IMR-90 (cell line): ENCODE measurements around the gene RAB6C. TPM values are rescaled to one million over a fixed set of nuclear protein-coding genes. Genes with fewer than 3 reads are reported as not detected.
"Not testable (repeated sequence)": the region's sequence is repeated elsewhere in the genome, so short reads cannot be mapped to it uniquely, and the experiment has no call there.

Experiments used
- ATAC-seq: fragments of 200-7000 bp; cut with Tn5 transposase; 2 replicates; pipeline ENCODE4 v1.9.1; 2020; ENCODE audit warnings: low read depth, mild to moderate bottlenecking, moderate library complexity
- BruUV-seq: library from RNA; stranded (reverse); fragments of 400-500 nt; replicated peaks from 2 replicates; lab custom pipeline; 2021; lab: Mats Ljungman, UMichigan
- CTCF ChIA-PET: fragments of 300-600 bp; formaldehyde crosslinking; extraction: SDS; loops from one replicate; lab custom pipeline; 2021; ENCODE audit warnings: antibody characterized with exemption; lab: Yijun Ruan, JAX
- POLR2A ChIA-PET: fragments of 300-600 bp; sonication (Branson Sonifier 250); formaldehyde crosslinking; loops from one replicate; lab custom pipeline; 2022; ENCODE audit warnings: antibody characterized with exemption; ENCODE audit not compliant: unreplicated experiment; lab: Charles Lee
- DNase-seq: peaks from one replicate; pipeline ENCODE4 v3.0.0; 2013
- H2AFZ ChIP-seq: replicated peaks from 2 replicates; pipeline ENCODE3; 2013; ENCODE audit warnings: low read length, mild to moderate bottlenecking; ENCODE audit not compliant: poor library complexity
- H2AK5ac ChIP-seq: 2 replicates; pipeline ENCODE4 v1.6.1; 2013; ENCODE audit warnings: low read depth, low read length, inconsistent platforms
- H2AK9ac ChIP-seq: replicated peaks from 2 replicates; pipeline ENCODE3; 2013; ENCODE audit warnings: mild to moderate bottlenecking, low read depth, low read length, moderate library complexity; ENCODE audit not compliant: poor library complexity
- H2BK120ac ChIP-seq: 2 replicates; pipeline ENCODE4 v1.6.1; 2013; ENCODE audit warnings: low read depth, low read length, inconsistent platforms
- H2BK15ac ChIP-seq: 3 replicates; pipeline ENCODE4 v1.6.1; 2013; ENCODE audit warnings: low read depth, low read length, inconsistent platforms
- H2BK20ac ChIP-seq: 2 replicates; pipeline ENCODE4 v1.6.1; 2013; ENCODE audit warnings: low read depth, mild to moderate bottlenecking, inconsistent platforms, low read length, moderate library complexity
- H2BK5ac ChIP-seq: 2 replicates; pipeline ENCODE4 v1.6.1; 2013; ENCODE audit warnings: mild to moderate bottlenecking, low read depth, low read length, inconsistent platforms; ENCODE audit not compliant: poor library complexity, severe bottlenecking
- H3K14ac ChIP-seq: replicated peaks from 2 replicates; pipeline ENCODE4 v1.6.1; 2013; ENCODE audit warnings: low read depth, low read length, inconsistent platforms
- H3K18ac ChIP-seq: 2 replicates; pipeline ENCODE4 v1.6.1; 2013; ENCODE audit warnings: low read depth, low read length, control low read depth
- H3K23ac ChIP-seq: 2 replicates; pipeline ENCODE4 v1.6.1; 2013; ENCODE audit warnings: low read depth, low read length, inconsistent platforms
- H3K27ac ChIP-seq: 2 replicates; pipeline ENCODE4 v1.5.1; 2013; ENCODE audit warnings: mild to moderate bottlenecking, control low read depth, low read length; ENCODE audit not compliant: insufficient read depth
- H3K27me3 ChIP-seq: 2 replicates; pipeline ENCODE4 v1.6.1; 2013; ENCODE audit warnings: low read length; ENCODE audit not compliant: control insufficient read depth, insufficient read depth
- H3K36me3 ChIP-seq: 2 replicates; pipeline ENCODE4 v1.6.1; 2013; ENCODE audit warnings: low read length, mixed read lengths; ENCODE audit not compliant: control insufficient read depth, insufficient read depth
- H3K4ac ChIP-seq: 2 replicates; pipeline ENCODE4 v1.6.1; 2013; ENCODE audit warnings: low read depth, low read length, inconsistent platforms
- H3K4me1 ChIP-seq: 2 replicates; pipeline ENCODE4 v1.6.1; 2013; ENCODE audit warnings: low read length, mixed read lengths; ENCODE audit not compliant: control insufficient read depth, insufficient read depth
- H3K4me2 ChIP-seq: 2 replicates; pipeline ENCODE4 v1.6.1; 2013; ENCODE audit warnings: low read depth, mild to moderate bottlenecking, control low read depth, low read length, moderate library complexity
- H3K4me3 ChIP-seq: 2 replicates; pipeline ENCODE4 v1.5.1; 2013; ENCODE audit warnings: low read depth, mild to moderate bottlenecking, control low read depth, low read length, moderate library complexity; ENCODE audit not compliant: insufficient read depth
- H3K56ac ChIP-seq: 2 replicates; pipeline ENCODE4 v1.6.1; 2013; ENCODE audit warnings: low read length, inconsistent platforms; ENCODE audit not compliant: insufficient read depth; ENCODE audit errors: extremely low read depth
- H3K79me1 ChIP-seq, 2 experiments: 2 replicates each; pipeline ENCODE4 v1.6.1; 2013; ENCODE audit warnings: low read length in 2 of 2, inconsistent platforms in 1 of 2, low read depth in 1 of 2
- H3K9ac ChIP-seq: 2 replicates; pipeline ENCODE4 v1.6.1; 2013; ENCODE audit warnings: low read depth, low read length, control low read depth
- H3K9me1 ChIP-seq: 2 replicates; pipeline ENCODE4 v1.6.1; 2013; ENCODE audit warnings: low read length, inconsistent platforms; ENCODE audit not compliant: insufficient read depth
- H3K9me3 ChIP-seq: 2 replicates; pipeline ENCODE4 v1.6.1; 2013; ENCODE audit warnings: low read length; ENCODE audit not compliant: control insufficient read depth, insufficient read depth
- H4K20me1 ChIP-seq: 2 replicates; pipeline ENCODE4 v1.6.1; 2013; ENCODE audit warnings: low read length, inconsistent platforms; ENCODE audit not compliant: insufficient read depth
- H4K5ac ChIP-seq: 2 replicates; pipeline ENCODE4 v1.6.1; 2013; ENCODE audit warnings: mild to moderate bottlenecking, low read depth, low read length, control low read depth
- H4K8ac ChIP-seq, 2 experiments: 2 replicates each; pipeline ENCODE4 v1.6.1; 2013; ENCODE audit warnings: low read depth in 2 of 2, low read length in 2 of 2, control low read depth in 1 of 2, inconsistent platforms in 1 of 2
- H4K91ac ChIP-seq: 2 replicates; pipeline ENCODE4 v1.6.1; 2013; ENCODE audit warnings: low read depth, low read length, inconsistent platforms; ENCODE audit not compliant: insufficient read depth
- WGBS, 2 experiments: methylation state at CpG; one replicate each; pipeline versions ENCODE4 v1.1.5 to v1.1.7; 2013; ENCODE audit warnings: missing lambda C conversion rate in 2 of 2; ENCODE audit not compliant: insufficient read length in 1 of 2; ENCODE audit errors: extremely low coverage in 2 of 2; 5-methylcytosine and 5-hydroxymethylcytosine counted together
- dilution Hi-C: fragments of 300-500 bp; cut with HindIII; formaldehyde crosslinking; loops from one replicate; pipeline ENCODE4 v1.14.3; 2018; ENCODE audit warnings: low sequenced_read_pairs; ENCODE audit not compliant: unreplicated experiment
- in situ Hi-C: fragments of 300-500 bp; cut with MboI; formaldehyde crosslinking; loops from 3 replicates; pipeline ENCODE4 v1.14.3; 2019; ENCODE audit warnings: low sequenced_read_pairs, inconsistent platforms, mixed read lengths
- intact Hi-C: fragments of 100-400 bp; cut with micrococcal nuclease; formaldehyde crosslinking; loops from 2 replicates; pipeline ENCODE4 v1.10.0; 2022
- polyA plus RNA-seq, 3 experiments: library from polyadenylated mRNA; depleted of rRNA; stranded (reverse); fragments of >200 nt; gene quantifications; 2 replicates each; pipeline ENCODE4 v1.2.3, GENCODE V29; 2012; ENCODE audit warnings: low replicate concordance in 1 of 3
- total RNA-seq: library from RNA; depleted of rRNA; stranded (reverse); fragments of >200 nt; gene quantifications from 2 replicates; pipeline ENCODE4 v1.2.3, GENCODE V29; 2012

Gene RAB6C
- total and polyA plus RNA-seq, 2 of the 4 experiments (the other 2 are of a cell fraction) = not detected

GRCh38 chr2:129996657-129997237 lies 17.3 kb downstream of the RAB6C start:
- H3K36me3 ChIP-seq, H3K14ac ChIP-seq, H2AK5ac ChIP-seq, H2BK5ac ChIP-seq, DNase-seq, dilution Hi-C loops, H3K9ac ChIP-seq, H3K4me3 ChIP-seq, H4K5ac ChIP-seq, H3K27ac ChIP-seq, H3K79me1 ChIP-seq, H2BK120ac ChIP-seq, H3K4me2 ChIP-seq, BruUV-seq, intact Hi-C loops, H3K56ac ChIP-seq, H3K4ac ChIP-seq, H4K91ac ChIP-seq, H3K27me3 ChIP-seq, H3K4me1 ChIP-seq, in situ Hi-C loops, H3K9me1 ChIP-seq, H3K23ac ChIP-seq, H4K8ac ChIP-seq, H3K9me3 ChIP-seq, H4K20me1 ChIP-seq, H2BK15ac ChIP-seq, H3K18ac ChIP-seq, H2AFZ ChIP-seq, POLR2A ChIA-PET, H2AK9ac ChIP-seq, CTCF ChIA-PET, H2BK20ac ChIP-seq, ATAC-seq: not testable (repeated sequence)
- WGBS, 2 experiments = no CpG with 5 or more reads among the region's 2 CpGs

DNA sequence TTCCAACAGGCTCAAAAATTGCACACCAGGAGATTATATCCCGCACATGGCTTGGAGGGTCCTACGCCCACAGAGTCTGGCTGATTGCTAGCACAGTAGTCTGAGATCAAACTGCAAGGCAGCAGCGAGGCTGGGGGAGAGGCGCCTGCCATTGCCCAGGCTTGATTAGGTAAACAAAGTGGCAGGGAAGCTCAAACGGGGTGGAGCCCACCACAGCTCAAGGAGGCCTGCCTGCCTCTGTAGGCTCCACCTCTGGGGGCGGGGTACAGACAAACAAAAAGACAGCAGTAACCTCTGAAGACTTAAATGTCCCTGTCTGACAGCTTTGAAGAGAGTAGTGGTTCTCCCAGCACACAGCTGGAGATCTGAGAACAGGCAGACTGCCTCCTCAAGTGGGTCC lies 19.3 kb downstream of the RAB6C start:
- H3K4ac ChIP-seq, H3K4me3 ChIP-seq, H3K14ac ChIP-seq, H3K27ac ChIP-seq, BruUV-seq, POLR2A ChIA-PET, H4K20me1 ChIP-seq, H2BK20ac ChIP-seq, H3K79me1 ChIP-seq, H2BK5ac ChIP-seq, H4K91ac ChIP-seq, H2AK9ac ChIP-seq, H3K9ac ChIP-seq, ATAC-seq, CTCF ChIA-PET, H3K27me3 ChIP-seq, dilution Hi-C loops, H2BK120ac ChIP-seq, H3K18ac ChIP-seq, H4K5ac ChIP-seq, H4K8ac ChIP-seq, intact Hi-C loops, H3K9me1 ChIP-seq, H3K9me3 ChIP-seq, H2BK15ac ChIP-seq, H3K4me2 ChIP-seq, H3K56ac ChIP-seq, in situ Hi-C loops, H3K23ac ChIP-seq, H3K36me3 ChIP-seq, H2AFZ ChIP-seq, H3K4me1 ChIP-seq, DNase-seq, H2AK5ac ChIP-seq: not testable (repeated sequence)
- 64% methylated on average over 3 of the region's 6 CpGs; no CpG with 5 or more reads in 1 of the 2 experiments for WGBS, 2 experiments
